Activated naive CD8-positive, alpha-beta T cell treated with anti-CD3 and anti-CD28 coated beads, Interleukin-2, amount 50 U/mL, for 24 hours (primary cell): Measurements from ENCODE around the gene RUSF1.

Source experiments
- ATAC-seq: fragments of 150-1000 bp; cut with Tn5 transposase; one replicate; pipeline ENCODE4 v1.10.0; 2021
- DNase-seq: peaks from one replicate; pipeline ENCODE4 v3.0.0; 2021
- H3K27ac Mint-ChIP-seq: one replicate; pipeline ENCODE4 v1.8.0; 2021; ENCODE audit warnings: mild to moderate bottlenecking, mixed read lengths
- H3K27me3 Mint-ChIP-seq: one replicate; pipeline ENCODE4 v1.8.0; 2021; ENCODE audit warnings: mixed read lengths
- H3K36me3 Mint-ChIP-seq: one replicate; pipeline ENCODE4 v1.8.0; 2021; ENCODE audit warnings: low read depth, mixed read lengths
- H3K4me1 Mint-ChIP-seq: one replicate; pipeline ENCODE4 v1.8.0; 2021; ENCODE audit warnings: mixed read lengths
- H3K4me3 Mint-ChIP-seq: one replicate; pipeline ENCODE4 v1.8.0; 2021; ENCODE audit warnings: mild to moderate bottlenecking, moderate library complexity, mixed read lengths
- H3K9me3 Mint-ChIP-seq: one replicate; pipeline ENCODE4 v1.8.0; 2021; ENCODE audit warnings: mixed read lengths

RUSF1 gene

DNA sequence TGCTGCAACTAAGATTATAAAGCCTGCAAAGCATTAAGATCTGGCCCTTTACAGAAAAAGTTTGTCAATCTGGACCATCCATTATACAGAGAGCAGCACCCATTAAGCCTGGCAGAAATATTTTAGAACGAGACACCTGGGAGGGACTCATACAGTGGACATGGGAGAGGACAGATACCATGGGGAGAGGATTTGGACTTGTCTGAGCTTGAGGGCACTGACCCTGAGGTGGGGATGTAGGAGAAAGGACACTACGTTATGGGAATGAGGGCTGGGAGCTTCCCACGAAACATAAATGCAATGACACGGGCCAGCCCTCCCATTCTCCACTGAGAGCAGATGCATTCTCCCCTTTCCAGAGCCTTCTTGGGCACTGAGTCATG lies 6.2 kb downstream of the RUSF1 start:
- H3K27ac Mint-ChIP-seq: no peak overlapping the region
- H3K4me1 Mint-ChIP-seq: peaks cover 21% of the 10 kb centered on the region
- ATAC-seq (no peak), DNase-seq (no peak)
- H3K9me3 Mint-ChIP-seq: no peaks in the 10 kb centered on the region
- H3K4me3 Mint-ChIP-seq: no peak overlapping the region
- H3K27me3 Mint-ChIP-seq: no peaks in the 10 kb centered on the region
- H3K36me3 Mint-ChIP-seq: peaks cover 14% of the 10 kb centered on the region

DNA sequence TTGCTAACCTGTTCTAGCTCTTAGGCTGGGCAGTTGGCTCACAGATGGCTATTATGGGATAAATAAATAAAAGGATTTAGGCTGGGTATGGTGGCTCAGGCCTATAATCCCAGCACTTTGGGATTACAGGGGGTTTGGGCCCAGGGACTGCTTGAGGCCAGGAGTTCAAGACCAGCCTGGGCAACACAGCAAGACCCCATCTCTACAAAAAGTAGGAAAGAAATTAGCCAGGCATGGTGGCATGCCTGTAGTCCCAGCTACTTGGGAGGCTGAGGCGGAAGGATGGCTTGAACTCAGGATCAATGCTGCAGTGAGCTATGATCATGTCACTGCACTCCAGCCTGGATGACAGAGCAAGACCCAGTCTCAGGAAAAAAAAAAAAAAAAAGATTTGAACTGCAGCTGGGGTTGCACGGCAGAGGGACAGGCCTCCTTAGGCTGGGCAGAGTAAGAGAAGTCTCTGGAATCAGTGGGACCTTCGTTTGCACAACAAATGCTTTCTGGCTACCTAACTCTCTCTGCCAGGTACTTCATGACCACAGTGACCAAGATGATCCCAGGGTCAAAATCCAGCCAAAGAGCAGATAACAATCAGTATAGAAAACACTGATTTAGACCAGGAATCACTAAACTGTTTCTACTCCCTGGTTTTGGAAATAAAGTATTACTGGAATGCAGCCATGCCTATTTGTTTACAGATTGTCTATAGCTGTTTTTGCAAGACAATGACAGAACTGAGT lies 6.8 kb downstream of the RUSF1 start:
- Mint-ChIP-seq H3K27ac (no peak overlapping the region), H3K4me3 (no peak overlapping the region)
- no peak for ATAC-seq

DNA sequence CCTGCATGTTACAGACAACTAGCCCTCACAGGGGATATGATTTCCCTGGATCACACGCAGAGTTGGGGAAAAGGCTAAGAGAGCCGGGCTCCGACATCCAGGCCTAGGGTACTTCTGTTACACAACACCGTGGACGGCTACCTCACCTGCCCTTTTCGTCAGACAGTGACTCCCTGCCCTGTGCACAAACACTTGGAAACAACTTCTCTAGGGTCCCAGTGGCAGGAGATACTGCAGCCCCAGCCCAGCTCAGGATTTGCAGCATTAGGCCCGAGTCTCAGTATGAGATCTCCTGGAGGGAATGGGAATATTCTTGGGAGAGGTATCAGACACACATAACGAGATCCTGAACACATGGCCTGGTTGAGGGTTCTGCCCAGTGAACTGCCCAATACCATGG lies 8.3 kb downstream of the RUSF1 start:
- H3K36me3 Mint-ChIP-seq: peaks cover 8% of the 10 kb centered on the region
- no peak overlapping the region for H3K4me3 Mint-ChIP-seq
- H3K9me3 Mint-ChIP-seq: no peaks in the 10 kb centered on the region
- peaks cover 3% of the 10 kb centered on the region for H3K4me1 Mint-ChIP-seq
- ATAC-seq (no peak), DNase-seq (no peak)
- H3K27me3 Mint-ChIP-seq: no peaks in the 10 kb centered on the region
- no peak overlapping the region for H3K27ac Mint-ChIP-seq

More for the DNA sequence above, 6.8 kb downstream of the RUSF1 start:
- Mint-ChIP-seq H3K36me3 (peaks cover 13% of the 10 kb centered on the region), H3K27me3 (no peaks in the 10 kb centered on the region), H3K9me3 (no peaks in the 10 kb centered on the region), H3K4me1 (peaks cover 17% of the 10 kb centered on the region)
- no peak for DNase-seq

DNA sequence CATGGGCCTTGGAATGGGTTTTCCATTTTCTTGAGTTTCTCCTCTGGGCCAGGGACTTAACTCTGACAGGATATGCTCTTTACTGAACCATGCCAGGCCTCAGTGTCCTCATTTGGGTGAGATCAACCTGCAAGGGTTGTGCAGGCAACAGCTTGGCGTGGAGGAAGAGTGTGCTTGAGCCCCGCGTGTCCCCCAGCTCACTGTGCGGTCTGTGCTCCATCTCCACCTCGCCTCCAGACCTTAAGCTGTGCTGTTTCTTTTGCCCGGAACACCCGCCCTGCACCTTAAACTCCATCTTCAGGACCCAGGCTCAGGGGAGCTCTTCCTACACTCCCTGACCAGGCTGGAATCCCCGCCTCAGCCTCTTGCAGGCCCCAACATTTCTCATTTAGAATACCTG lies 9.7 kb downstream of the RUSF1 start:
- Mint-ChIP-seq H3K9me3 (no peaks in the 10 kb centered on the region), H3K4me1 (no peaks in the 10 kb centered on the region), H3K4me3 (no peak overlapping the region), H3K27ac (no peak overlapping the region), H3K36me3 (peaks cover 9% of the 10 kb centered on the region), H3K27me3 (no peaks in the 10 kb centered on the region)
- ATAC-seq (no peak), DNase-seq (no peak)

DNA sequence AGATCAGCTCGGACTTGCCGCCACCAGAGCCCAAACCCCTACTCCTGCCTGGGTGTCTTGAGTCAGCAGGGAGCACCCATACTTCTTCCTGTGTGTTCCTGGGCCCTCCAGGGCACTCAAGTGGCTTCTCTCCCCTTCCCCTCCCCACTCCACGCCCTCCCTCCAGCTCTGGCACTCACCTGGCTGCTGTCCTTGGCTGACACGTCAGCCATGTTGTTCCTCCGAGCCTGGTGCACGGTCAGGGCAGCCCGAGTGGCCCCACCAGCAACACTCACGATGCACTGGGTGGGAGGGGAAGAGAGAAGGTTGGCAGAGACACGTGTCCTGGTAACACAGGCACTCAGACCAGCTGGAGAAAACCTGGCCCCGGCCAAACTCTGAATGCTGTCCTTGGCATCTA lies 11.5 kb downstream of the RUSF1 start:
- ATAC-seq: no peak

DNA sequence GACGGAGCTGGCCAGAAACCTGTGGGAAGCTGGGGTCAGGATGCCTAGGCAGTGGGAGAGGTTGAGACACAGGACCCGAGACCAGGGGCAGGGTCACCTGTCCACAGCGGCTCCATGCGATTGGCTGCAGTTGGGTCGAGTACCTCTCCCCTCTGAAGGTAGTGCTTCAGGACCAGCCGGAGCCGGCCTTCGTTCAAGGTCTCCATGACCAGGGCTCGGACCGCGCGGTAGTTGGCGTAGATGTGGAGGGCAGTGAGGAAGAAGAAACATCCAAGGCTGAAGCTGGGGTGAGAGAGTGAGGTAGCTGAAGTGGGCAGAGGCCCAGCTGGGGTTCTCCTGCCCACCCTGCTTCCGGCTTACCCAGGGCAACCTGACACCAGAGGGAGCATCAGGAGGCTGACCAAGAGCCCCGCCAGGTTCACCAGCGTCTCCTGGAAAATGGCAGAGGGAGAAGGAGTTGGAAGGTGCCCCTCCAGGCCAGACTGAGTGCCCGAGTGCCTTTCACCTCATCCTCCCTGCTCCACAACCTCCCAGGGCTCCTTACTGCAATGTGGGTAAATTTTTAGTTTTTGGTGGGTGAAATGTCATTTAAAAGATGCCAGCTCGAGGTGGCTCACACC lies 14.6 kb downstream of the RUSF1 start:
- H3K36me3 Mint-ChIP-seq: peaks cover 9% of the 10 kb centered on the region
- DNase-seq (no peak), ATAC-seq (no peak)
- no peaks in the 10 kb centered on the region for H3K4me1 Mint-ChIP-seq
- no peak overlapping the region for H3K27ac Mint-ChIP-seq
- H3K4me3 Mint-ChIP-seq: no peak overlapping the region
- H3K9me3 Mint-ChIP-seq: no peaks in the 10 kb centered on the region
- H3K27me3 Mint-ChIP-seq: no peaks in the 10 kb centered on the region

More for the DNA sequence above, 11.5 kb downstream of the RUSF1 start:
- H3K27me3 Mint-ChIP-seq: no peaks in the 10 kb centered on the region
- no peak overlapping the region for H3K27ac Mint-ChIP-seq
- H3K4me3 Mint-ChIP-seq: no peak overlapping the region
- no peaks in the 10 kb centered on the region for H3K4me1 Mint-ChIP-seq
- no peaks in the 10 kb centered on the region for H3K9me3 Mint-ChIP-seq
- no peak for DNase-seq
- H3K36me3 Mint-ChIP-seq: peaks cover 13% of the 10 kb centered on the region

DNA sequence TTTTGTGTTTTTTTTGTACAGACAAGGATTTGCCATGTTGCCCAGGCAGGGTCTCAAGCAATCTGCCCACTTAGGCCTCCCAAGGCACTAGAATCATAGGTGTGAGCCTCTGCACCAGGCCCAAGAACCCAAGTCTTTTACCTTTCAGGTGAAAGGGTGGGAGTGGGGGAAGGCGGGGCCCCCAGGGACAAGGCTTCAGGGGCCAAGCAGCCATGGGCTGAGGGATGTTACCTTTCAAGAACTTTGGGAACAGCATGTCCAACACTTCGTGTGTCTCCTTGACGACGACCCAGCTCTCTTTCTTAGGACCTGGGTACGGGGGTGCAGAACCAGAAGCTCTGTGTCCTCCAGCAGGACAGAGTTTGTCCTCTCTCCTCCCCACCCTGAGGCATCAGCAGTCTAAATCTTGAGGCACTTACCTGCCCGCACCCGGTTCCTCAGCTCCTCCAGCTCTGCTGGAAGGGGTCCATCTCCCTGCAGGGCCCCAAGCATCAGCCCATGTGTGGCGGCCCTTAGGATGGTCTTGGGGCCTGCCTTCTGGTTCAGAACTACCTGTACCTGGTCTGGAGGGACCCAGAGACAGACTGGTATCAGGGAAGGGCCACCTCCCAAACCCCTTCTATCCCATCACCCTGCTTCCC lies 16.3 kb downstream of the RUSF1 start:
- H3K27ac Mint-ChIP-seq: no peak overlapping the region
- no peak for DNase-seq

DNA sequence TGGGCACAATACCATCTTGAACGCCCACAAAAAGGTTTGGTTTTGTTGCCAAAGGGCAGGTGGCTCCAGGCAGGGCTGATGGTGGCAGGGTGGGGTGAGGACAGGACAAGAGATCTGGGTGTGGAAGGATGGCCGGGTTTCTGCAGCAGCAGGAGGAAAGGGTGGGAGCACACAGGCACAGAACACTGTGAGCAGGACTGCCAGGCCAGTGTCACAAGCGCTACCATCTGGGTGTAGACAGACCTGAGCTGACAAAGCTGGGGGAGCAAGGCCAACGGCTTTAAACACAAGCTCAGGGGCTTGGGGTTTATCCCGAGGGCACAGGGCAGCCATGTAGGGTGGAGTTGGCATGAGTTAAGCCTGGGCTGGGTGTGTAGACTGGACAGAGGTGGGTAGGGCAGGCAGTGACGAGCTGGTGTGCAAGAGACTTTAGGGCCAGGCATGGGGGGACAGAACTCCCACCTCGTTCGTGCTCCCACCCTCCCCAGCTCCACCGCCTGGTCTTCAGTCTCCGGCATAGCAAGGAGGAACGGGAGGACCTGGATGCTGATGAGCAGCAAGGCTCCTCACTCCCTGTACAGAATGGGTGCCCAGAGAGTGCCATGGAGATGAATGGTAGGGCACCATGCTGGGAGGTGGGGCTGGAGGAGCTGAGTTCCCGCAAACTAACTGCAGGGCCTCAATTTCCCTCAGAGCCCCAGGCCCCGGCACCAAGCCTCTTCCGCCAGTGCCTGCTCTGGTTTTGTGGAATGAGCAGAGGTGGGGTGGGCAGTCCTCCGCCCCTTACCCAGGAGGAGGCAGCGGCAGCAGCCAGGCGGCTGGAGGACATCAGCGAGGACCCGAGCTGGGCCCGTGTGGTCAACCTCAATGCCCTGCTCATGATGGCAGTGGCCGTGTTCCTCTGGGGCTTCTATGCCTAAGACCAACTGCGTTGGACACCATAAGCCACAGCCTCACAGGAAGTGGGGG lies 18.3 kb downstream of the RUSF1 start:
- peaks cover 8% of the 10 kb centered on the region for H3K4me1 Mint-ChIP-seq
- peaks cover 2% of the 10 kb centered on the region for H3K27me3 Mint-ChIP-seq
- H3K36me3 Mint-ChIP-seq: peaks cover 5% of the 10 kb centered on the region
- ATAC-seq (no peak), DNase-seq (no peak)
- no peaks in the 10 kb centered on the region for H3K9me3 Mint-ChIP-seq
- no peak overlapping the region for H3K27ac Mint-ChIP-seq
- no peak overlapping the region for H3K4me3 Mint-ChIP-seq

More for the DNA sequence above, 16.3 kb downstream of the RUSF1 start:
- Mint-ChIP-seq H3K4me3 (no peak overlapping the region), H3K9me3 (no peaks in the 10 kb centered on the region), H3K27me3 (no peaks in the 10 kb centered on the region), H3K36me3 (peaks cover 5% of the 10 kb centered on the region), H3K4me1 (peaks cover 3% of the 10 kb centered on the region)
- no peak for ATAC-seq

DNA sequence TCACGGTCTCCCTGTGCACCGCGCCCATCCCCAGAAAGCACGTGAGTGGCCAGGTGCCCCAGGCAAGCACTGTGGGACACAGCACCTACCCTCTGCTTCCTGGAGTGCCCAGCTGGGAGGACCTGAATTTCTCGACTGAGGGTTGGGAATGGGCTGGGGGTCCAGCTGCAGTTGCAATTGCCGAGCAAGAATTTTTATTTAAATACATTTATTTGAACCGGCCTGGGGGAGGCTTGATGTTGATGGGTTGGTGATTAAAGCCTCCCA lies 19.0 kb downstream of the RUSF1 start:
- peaks cover 2% of the 10 kb centered on the region for H3K27me3 Mint-ChIP-seq
- H3K4me3 Mint-ChIP-seq: no peak overlapping the region
- peaks cover 8% of the 10 kb centered on the region for H3K4me1 Mint-ChIP-seq
- H3K9me3 Mint-ChIP-seq: no peaks in the 10 kb centered on the region
- DNase-seq (no peak), ATAC-seq (no peak)
- no peak overlapping the region for H3K27ac Mint-ChIP-seq
- H3K36me3 Mint-ChIP-seq: peaks cover 5% of the 10 kb centered on the region

DNA sequence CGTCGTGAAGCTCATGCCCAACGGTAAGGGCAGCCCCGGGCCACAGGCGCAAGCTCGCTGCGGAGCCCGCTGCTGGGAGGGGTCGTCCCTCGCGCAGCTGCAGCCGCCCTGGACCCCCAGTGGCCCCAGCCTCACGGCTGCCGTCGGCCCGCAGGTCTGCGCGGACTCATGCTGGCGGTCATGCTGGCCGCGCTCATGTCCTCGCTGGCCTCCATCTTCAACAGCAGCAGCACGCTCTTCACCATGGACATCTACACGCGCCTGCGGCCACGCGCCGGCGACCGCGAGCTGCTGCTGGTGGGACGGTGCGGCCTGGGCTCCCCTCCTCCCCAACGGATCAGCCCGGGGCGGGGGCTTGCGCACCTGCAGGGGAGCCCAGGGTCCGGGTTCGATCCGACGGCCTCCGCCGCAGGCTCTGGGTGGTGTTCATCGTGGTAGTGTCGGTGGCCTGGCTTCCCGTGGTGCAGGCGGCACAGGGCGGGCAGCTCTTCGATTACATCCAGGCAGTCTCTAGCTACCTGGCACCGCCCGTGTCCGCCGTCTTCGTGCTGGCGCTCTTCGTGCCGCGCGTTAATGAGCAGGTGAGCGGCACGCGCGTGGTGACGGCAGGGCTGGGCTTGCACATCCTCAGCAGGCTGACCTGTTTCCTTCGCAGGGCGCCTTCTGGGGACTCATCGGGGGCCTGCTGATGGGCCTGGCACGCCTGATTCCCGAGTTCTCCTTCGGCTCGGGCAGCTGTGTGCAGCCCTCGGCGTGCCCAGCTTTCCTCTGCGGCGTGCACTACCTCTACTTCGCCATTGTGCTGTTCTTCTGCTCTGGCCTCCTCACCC lies 19.5 kb downstream of the RUSF1 start:
- Mint-ChIP-seq H3K27ac (no peak overlapping the region), H3K4me1 (peaks cover 8% of the 10 kb centered on the region), H3K36me3 (peaks cover 5% of the 10 kb centered on the region), H3K9me3 (no peaks in the 10 kb centered on the region), H3K4me3 (no peak overlapping the region), H3K27me3 (peaks cover 2% of the 10 kb centered on the region)
- DNase-seq (no peak), ATAC-seq (no peak)

DNA sequence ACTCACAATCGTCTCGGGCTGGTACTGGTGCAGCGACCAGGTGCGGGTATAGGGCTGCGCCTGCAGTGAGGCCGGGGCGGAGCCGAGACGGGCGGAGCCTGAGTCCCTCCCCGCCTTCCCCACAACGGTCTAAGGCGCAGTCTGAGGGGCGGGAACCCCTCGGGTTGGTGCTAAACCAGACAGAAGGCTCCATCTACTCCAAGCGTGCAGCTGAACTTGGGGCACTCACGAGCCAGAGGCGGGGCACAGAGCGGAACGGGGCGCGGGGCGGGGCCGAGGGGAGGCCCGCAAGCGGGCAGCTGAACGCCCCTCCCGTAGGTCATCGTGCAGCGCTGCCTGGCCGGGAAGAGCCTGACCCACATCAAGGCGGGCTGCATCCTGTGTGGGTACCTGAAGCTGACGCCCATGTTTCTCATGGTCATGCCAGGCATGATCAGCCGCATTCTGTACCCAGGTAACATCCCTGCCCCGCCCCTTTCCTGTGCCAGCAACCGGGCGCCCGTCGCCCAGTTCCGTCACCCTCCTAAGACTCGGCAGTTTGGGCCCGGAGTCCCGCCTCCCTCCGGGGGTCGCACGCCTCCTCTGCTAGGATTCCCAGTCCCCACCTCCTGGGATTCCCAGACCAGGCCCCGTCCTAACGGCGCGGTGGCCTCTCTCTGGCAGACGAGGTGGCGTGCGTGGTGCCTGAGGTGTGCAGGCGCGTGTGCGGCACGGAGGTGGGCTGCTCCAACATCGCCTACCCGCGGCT lies 20.3 kb downstream of the RUSF1 start:
- H3K4me1 Mint-ChIP-seq: peaks cover 8% of the 10 kb centered on the region
- peak; percentile 87 for ATAC-seq
- DNase-seq: peak; percentile 55
- no peak overlapping the region for H3K27ac Mint-ChIP-seq
- peak overlapping the region; percentile 79 for H3K4me3 Mint-ChIP-seq
- H3K27me3 Mint-ChIP-seq: peaks cover 2% of the 10 kb centered on the region
- no peaks in the 10 kb centered on the region for H3K36me3 Mint-ChIP-seq
- no peaks in the 10 kb centered on the region for H3K9me3 Mint-ChIP-seq

DNA sequence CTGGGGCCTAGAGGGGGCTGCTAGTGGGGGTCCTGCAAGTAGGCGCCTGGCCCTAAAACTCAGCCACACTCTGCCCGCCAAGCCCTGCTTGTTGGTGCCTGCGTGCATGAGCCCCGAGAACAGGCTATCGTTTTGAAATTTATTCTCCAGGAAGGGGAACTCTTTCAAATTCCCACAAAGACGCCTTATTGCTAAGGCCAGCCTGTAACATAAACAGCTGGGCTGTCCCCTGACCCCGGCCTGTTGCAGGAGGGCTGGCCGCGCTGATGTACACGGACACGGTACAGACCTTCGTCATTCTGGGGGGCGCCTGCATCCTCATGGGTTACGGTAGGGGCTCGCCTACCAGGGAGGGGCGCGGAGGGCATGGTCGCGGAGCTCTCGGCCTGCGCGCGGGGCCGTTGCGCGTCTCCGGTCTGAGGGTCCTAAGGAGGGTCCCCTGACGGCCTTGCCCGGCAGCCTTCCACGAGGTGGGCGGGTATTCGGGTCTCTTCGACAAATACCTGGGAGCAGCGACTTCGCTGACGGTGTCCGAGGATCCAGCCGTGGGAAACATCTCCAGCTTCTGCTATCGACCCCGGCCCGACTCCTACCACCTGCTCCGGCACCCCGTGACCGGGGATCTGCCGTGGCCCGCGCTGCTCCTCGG lies 21.0 kb downstream of the RUSF1 start:
- ATAC-seq (no peak), DNase-seq (no peak)
- no peak overlapping the region for H3K27ac Mint-ChIP-seq
- H3K27me3 Mint-ChIP-seq: peaks cover 2% of the 10 kb centered on the region
- H3K4me1 Mint-ChIP-seq: peaks cover 8% of the 10 kb centered on the region
- H3K9me3 Mint-ChIP-seq: no peaks in the 10 kb centered on the region
- peak overlapping the region; percentile 79 for H3K4me3 Mint-ChIP-seq
- no peaks in the 10 kb centered on the region for H3K36me3 Mint-ChIP-seq

DNA sequence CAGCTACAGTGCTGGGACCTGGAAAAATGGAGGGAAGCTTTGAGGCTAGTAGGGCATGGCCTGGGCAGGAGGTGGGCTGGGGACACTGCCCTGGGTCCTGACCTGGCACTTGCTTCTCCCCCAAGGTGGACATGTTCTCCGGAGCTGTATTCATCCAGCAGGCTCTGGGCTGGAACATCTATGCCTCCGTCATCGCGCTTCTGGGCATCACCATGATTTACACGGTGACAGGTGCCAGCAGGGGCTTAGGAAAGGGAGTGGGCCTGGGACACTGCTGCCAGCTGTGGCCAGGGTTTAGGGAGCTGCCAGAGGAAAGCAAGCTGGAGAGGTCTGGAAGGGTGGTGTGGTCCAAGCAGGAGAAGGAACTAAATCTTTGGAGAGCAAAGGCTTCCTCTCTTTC lies 22.1 kb downstream of the RUSF1 start:
- ATAC-seq: no peak
- Mint-ChIP-seq H3K27ac (no peak overlapping the region), H3K4me3 (no peak overlapping the region)

More for the DNA sequence above, 22.1 kb downstream of the RUSF1 start:
- no peak for DNase-seq
- Mint-ChIP-seq H3K27me3 (peaks cover 2% of the 10 kb centered on the region), H3K36me3 (no peaks in the 10 kb centered on the region), H3K9me3 (no peaks in the 10 kb centered on the region), H3K4me1 (peaks cover 8% of the 10 kb centered on the region)
